Placental epithelial cell (primary cell): ENCODE measurements around the gene TUSC1. TPM values are rescaled to one million over a fixed set of nuclear protein-coding genes. Genes with fewer than 3 reads are reported as not detected.

Experiments used
- total RNA-seq: library from RNA; depleted of rRNA; stranded (reverse); fragments of >200 nt; gene quantifications from 2 replicates; pipeline ENCODE4 v1.2.3, GENCODE V29; 2012

The TUSC1 gene
- total RNA-seq, result 18.1 and 22.3 TPM in 2 replicates

DNA sequence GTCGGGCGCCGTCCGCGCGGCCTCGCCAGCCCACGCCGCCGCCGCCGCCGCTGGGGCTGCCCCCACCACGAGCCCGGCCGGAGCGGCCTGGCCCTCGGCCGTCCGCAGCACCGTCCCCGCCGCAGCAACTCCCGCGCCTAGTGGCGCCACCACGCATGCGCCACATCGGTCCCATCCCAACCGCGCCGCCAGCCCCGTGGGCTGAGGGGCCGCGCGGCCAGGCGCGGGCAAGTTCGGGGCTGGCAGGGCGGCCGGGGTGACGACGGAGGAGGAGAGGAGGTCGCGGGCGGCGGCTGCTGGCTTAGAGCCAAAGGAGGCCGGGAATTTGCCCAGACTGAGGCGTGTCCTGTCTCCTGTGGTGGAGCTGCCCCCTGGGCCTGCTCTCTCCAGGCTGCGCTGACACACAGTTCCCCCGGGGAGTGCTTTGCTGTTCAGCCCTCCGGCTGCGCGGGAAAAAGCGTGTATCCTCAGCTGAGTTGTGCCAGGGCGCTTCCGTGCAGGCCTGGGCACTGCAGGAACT, at the start of gene TUSC1:
Gene TUSC1, minus strand, starts transcription at position 298 of the 520 bp plus-strand sequence. Its CDS starts 132 bp downstream, at position 166.

